Caco-2 (cell line): ENCODE results near the gene CREB5. TPM values are rescaled to one million over a fixed set of nuclear protein-coding genes. Genes with fewer than 3 reads are reported as not detected.

Experiments used
- BruUV-seq: library from RNA; stranded (reverse); fragments of 400-500 nt; replicated peaks from 2 replicates; lab custom pipeline; 2021; lab: Mats Ljungman, UMichigan
- CTCF ChIA-PET: fragments of 300-600 bp; sonication (Branson Sonifier 250); formaldehyde crosslinking; loops from one replicate; lab custom pipeline; 2022; ENCODE audit warnings: antibody characterized with exemption; lab: Charles Lee
- POLR2A ChIA-PET: fragments of 300-600 bp; sonication (Branson Sonifier 250); formaldehyde crosslinking; loops from one replicate; lab custom pipeline; 2022; ENCODE audit warnings: antibody characterized with exemption; lab: Charles Lee
- DNase-seq, 2 experiments: peaks; one replicate each; pipeline versions ENCODE4 v3.0.0 to v3.0.0-alpha.2; 2020 to 2022
- H3K27me3 ChIP-seq: replicated peaks from 2 replicates; pipeline ENCODE4 v1.6.0; 2011; ENCODE audit warnings: low read length; ENCODE audit not compliant: control insufficient read depth, insufficient read depth
- H3K36me3 ChIP-seq: 2 replicates; pipeline ENCODE4 v1.5.1; 2011; ENCODE audit warnings: low read length; ENCODE audit not compliant: control insufficient read depth, insufficient read depth
- H3K4me1 ChIP-seq: fragments of 250-450 bp; sonication (Bioruptor Pico); 2 replicates; pipeline ENCODE4 v1.5.1; 2020; ENCODE audit warnings: mild to moderate bottlenecking
- H3K4me3 ChIP-seq: 2 replicates; pipeline ENCODE4 v1.5.1; 2011; ENCODE audit warnings: low read depth, mild to moderate bottlenecking, control low read depth, low read length
- H3K9me3 ChIP-seq: fragments of 250-450 bp; sonication (Bioruptor Pico); 2 replicates; pipeline ENCODE4 v1.5.1; 2020; ENCODE audit warnings: mild to moderate bottlenecking, moderate library complexity
- H3K27ac Mint-ChIP-seq: one replicate; pipeline ENCODE4 v1.8.0; 2022; ENCODE audit warnings: mixed read lengths; ENCODE audit not compliant: unreplicated experiment
- H3K27me3 Mint-ChIP-seq: one replicate; pipeline ENCODE4 v1.8.0; 2022; ENCODE audit warnings: mixed read lengths; ENCODE audit not compliant: insufficient read depth, unreplicated experiment
- H3K36me3 Mint-ChIP-seq: one replicate; pipeline ENCODE4 v1.8.0; 2022; ENCODE audit warnings: mild to moderate bottlenecking, mixed read lengths; ENCODE audit not compliant: insufficient read depth, unreplicated experiment
- H3K4me1 Mint-ChIP-seq: one replicate; pipeline ENCODE4 v1.8.0; 2022; ENCODE audit warnings: low read depth, mixed read lengths; ENCODE audit not compliant: unreplicated experiment
- H3K4me3 Mint-ChIP-seq: one replicate; pipeline ENCODE4 v1.8.0; 2022; ENCODE audit warnings: mild to moderate bottlenecking, moderate library complexity, mixed read lengths; ENCODE audit not compliant: unreplicated experiment
- H3K9me3 Mint-ChIP-seq: one replicate; pipeline ENCODE4 v1.8.0; 2022; ENCODE audit warnings: mixed read lengths; ENCODE audit not compliant: unreplicated experiment
- intact Hi-C: fragments of 100-400 bp; cut with micrococcal nuclease; formaldehyde crosslinking; loops from one replicate; pipeline ENCODE4 v1.10.0; 2022; ENCODE audit not compliant: unreplicated experiment
- total RNA-seq: library from RNA; stranded (reverse); gene quantifications from 2 replicates; pipeline ENCODE4 v1.2.3, GENCODE V29; 2022
- TF ChIP-seq, protein P1 (sequence below), 2 experiments: fragments of 200-600 bp in 1 of 2; IDR thresholded peaks; 1 replicate in 1 of 2; 2 replicates in 1 of 2; pipeline versions ENCODE4 v1.5.1 to v1.8.0; 2011 to 2022; ENCODE audit warnings: antibody characterized with exemption in 1 of 2, control low read depth in 1 of 2, inconsistent platforms in 1 of 2, low read depth in 1 of 2, low read length in 1 of 2, mild to moderate bottlenecking in 1 of 2, moderate library complexity in 1 of 2; ENCODE audit not compliant: insufficient read depth in 1 of 2, severe bottlenecking in 1 of 2, unreplicated experiment in 1 of 2

CREB5 gene
- total RNA-seq, 1 experiment from 2014 or later: 9.1 TPM

GRCh38 chr7:28800150-28800549, 387.8 kb downstream of the CREB5 start:
- H3K4me1 Mint-ChIP-seq: no peaks in the 10 kb centered on the region
- H3K9me3 Mint-ChIP-seq: no peaks in the 10 kb centered on the region
- intact Hi-C loops: no loop called here
- Histone ChIP-seq H3K27me3 (no peaks in the 10 kb centered on the region), H3K4me1 (no peaks in the 10 kb centered on the region), H3K36me3 (no peaks in the 10 kb centered on the region), H3K4me3 (no peak overlapping the region), H3K9me3 (no peaks in the 10 kb centered on the region)
- DNase-seq: no peak
- no peaks in the 10 kb centered on the region for H3K36me3 Mint-ChIP-seq
- BruUV-seq: no TSS peak
- H3K27ac Mint-ChIP-seq: no peak overlapping the region
- POLR2A ChIA-PET: no interaction called here
- TF ChIP-seq, protein P1, sequence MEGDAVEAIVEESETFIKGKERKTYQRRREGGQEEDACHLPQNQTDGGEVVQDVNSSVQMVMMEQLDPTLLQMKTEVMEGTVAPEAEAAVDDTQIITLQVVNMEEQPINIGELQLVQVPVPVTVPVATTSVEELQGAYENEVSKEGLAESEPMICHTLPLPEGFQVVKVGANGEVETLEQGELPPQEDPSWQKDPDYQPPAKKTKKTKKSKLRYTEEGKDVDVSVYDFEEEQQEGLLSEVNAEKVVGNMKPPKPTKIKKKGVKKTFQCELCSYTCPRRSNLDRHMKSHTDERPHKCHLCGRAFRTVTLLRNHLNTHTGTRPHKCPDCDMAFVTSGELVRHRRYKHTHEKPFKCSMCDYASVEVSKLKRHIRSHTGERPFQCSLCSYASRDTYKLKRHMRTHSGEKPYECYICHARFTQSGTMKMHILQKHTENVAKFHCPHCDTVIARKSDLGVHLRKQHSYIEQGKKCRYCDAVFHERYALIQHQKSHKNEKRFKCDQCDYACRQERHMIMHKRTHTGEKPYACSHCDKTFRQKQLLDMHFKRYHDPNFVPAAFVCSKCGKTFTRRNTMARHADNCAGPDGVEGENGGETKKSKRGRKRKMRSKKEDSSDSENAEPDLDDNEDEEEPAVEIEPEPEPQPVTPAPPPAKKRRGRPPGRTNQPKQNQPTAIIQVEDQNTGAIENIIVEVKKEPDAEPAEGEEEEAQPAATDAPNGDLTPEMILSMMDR (IDR thresholded peaks at IDR 0.05; ENCODE audit: insufficient read depth in 1 of 2, low read depth in 1 of 2, low read length in 1 of 2, severe bottlenecking in 1 of 2, unreplicated experiment in 1 of 2): no peak
- H3K4me3 Mint-ChIP-seq: no peak overlapping the region
- H3K27me3 Mint-ChIP-seq: peaks cover 1% of the 10 kb centered on the region
- CTCF ChIA-PET: no interaction called here

DNA sequence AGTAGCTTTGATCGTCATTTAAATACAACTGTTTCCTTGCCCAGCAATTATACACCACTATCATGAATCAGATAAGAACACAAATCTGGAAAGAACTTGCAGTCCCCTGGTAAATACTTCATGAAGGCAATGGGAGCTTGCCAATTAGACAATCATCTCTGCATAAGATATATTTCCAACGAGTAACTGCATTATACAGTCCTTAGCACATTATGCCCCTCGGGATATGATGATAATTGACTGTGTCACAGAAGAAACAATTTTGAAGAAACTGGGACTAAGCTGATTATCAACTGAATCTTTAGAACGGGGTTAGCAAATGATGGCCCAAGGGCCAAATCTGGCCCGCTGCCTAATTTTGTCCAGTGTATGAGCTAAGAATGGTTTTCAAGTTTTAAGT, 390.1 kb downstream of the CREB5 start:
- TF ChIP-seq, protein P1 (IDR thresholded peaks at IDR 0.05; ENCODE audit: insufficient read depth in 1 of 2, low read depth in 1 of 2, low read length in 1 of 2, severe bottlenecking in 1 of 2, unreplicated experiment in 1 of 2): no peak
- no TSS peak for BruUV-seq
- Mint-ChIP-seq H3K4me3 (no peak overlapping the region), H3K4me1 (no peaks in the 10 kb centered on the region), H3K27ac (no peak overlapping the region), H3K9me3 (no peaks in the 10 kb centered on the region), H3K36me3 (no peaks in the 10 kb centered on the region), H3K27me3 (no peaks in the 10 kb centered on the region)
- Histone ChIP-seq H3K27me3 (no peaks in the 10 kb centered on the region), H3K36me3 (no peaks in the 10 kb centered on the region), H3K4me1 (no peaks in the 10 kb centered on the region), H3K9me3 (no peaks in the 10 kb centered on the region), H3K4me3 (no peak overlapping the region)
- intact Hi-C loops: no loop called here
- no peak for DNase-seq
- POLR2A ChIA-PET: no interaction called here
- CTCF ChIA-PET: no interaction called here

GRCh38 chr7:28804157-28804556, 391.8 kb downstream of the CREB5 start:
- intact Hi-C loops: no loop called here
- CTCF ChIA-PET: no interaction called here
- TF ChIP-seq, protein P1 (IDR thresholded peaks at IDR 0.05; ENCODE audit: insufficient read depth in 1 of 2, low read depth in 1 of 2, low read length in 1 of 2, severe bottlenecking in 1 of 2, unreplicated experiment in 1 of 2): no peak

More at GRCh38 chr7:28804157-28804556, 391.8 kb downstream of the CREB5 start:
- Mint-ChIP-seq H3K4me3 (no peak overlapping the region), H3K27ac (no peak overlapping the region), H3K9me3 (no peaks in the 10 kb centered on the region), H3K4me1 (no peaks in the 10 kb centered on the region), H3K36me3 (peaks cover 5% of the 10 kb centered on the region), H3K27me3 (no peaks in the 10 kb centered on the region)
- no peaks in the 10 kb centered on the region for H3K4me1 ChIP-seq
- no peaks in the 10 kb centered on the region for H3K27me3 ChIP-seq
- no TSS peak for BruUV-seq
- POLR2A ChIA-PET: no interaction called here
- no peak overlapping the region for H3K4me3 ChIP-seq
- DNase-seq: no peak
- no peaks in the 10 kb centered on the region for H3K9me3 ChIP-seq
- no peaks in the 10 kb centered on the region for H3K36me3 ChIP-seq
